H1 (cell line): ENCODE data around the gene HTR3B. TPM values are rescaled to one million over a fixed set of nuclear protein-coding genes. Genes with fewer than 3 reads are reported as not detected.

Experiments
- BCL11A ChIP-seq, 2 experiments: IDR thresholded peaks; one replicate each; pipeline ENCODE4 v1.6.1; 2011; ENCODE audit warnings: low read depth in 2 of 2, low read length in 2 of 2, mild to moderate bottlenecking in 2 of 2
- EZH2 ChIP-seq: fragments of 200-600 bp; sonication (generic); IDR thresholded peaks from 2 replicates; pipeline ENCODE4 v1.7.1; 2012; ENCODE audit warnings: low read depth, mild to moderate bottlenecking, moderate library complexity, low read length, inconsistent platforms; ENCODE audit not compliant: severe bottlenecking
- JUN ChIP-seq: IDR thresholded peaks from 2 replicates; pipeline ENCODE4 v1.6.1; 2011; ENCODE audit warnings: low read depth, mild to moderate bottlenecking, improper control_type of control experiment, low read length
- KDM1A ChIP-seq: fragments of 200-600, 300-600 bp; sonication (generic); IDR thresholded peaks from 2 replicates; pipeline ENCODE4 v1.7.1; 2016; ENCODE audit warnings: mild to moderate bottlenecking, low read length, borderline replicate concordance
- RNF2 ChIP-seq: fragments of 200-900, 300-1000 bp; sonication (generic); IDR thresholded peaks from 2 replicates; pipeline ENCODE4 v1.7.1; 2016; ENCODE audit warnings: borderline replicate concordance, low read depth, mild to moderate bottlenecking, antibody characterized with exemption, low read length; ENCODE audit not compliant: poor library complexity, severe bottlenecking; ENCODE audit errors: missing control alignments
- SP2 ChIP-seq: IDR thresholded peaks from 2 replicates; pipeline ENCODE4 v1.6.1; 2012; ENCODE audit warnings: mild to moderate bottlenecking, low read length, inconsistent platforms
- polyA plus RNA-seq, 7 experiments: library from polyadenylated mRNA; depleted of rRNA in 3 of 7; stranded (reverse) in 5 of 7; unstranded in 2 of 7; fragments of >200 nt in 5 of 7; fragments of 200-250 nt in 2 of 7; gene quantifications; 1 replicate in 5 of 7; 2 replicates in 1 of 7; 4 replicates in 1 of 7; pipeline versions ENCODE4 v1.2.1 to v1.2.3, GENCODE V29; 2011 to 2013; ENCODE audit warnings: missing spikeins in 2 of 7, mixed read lengths in 2 of 7
- total RNA-seq: library from RNA; stranded (reverse); fragmentation: NEBNext Ultra II Directional; extraction: Animal tissue kit (Norgen Biotek cat#: 25700); gene quantifications from 2 replicates; pipeline ENCODE4 v1.2.1, GENCODE V29; 2021
- TF ChIP-seq, protein P1 (sequence below): fragments of 300-600 bp; sonication (generic); IDR thresholded peaks from 2 replicates; pipeline ENCODE4 v1.7.1; 2012; ENCODE audit warnings: low read length, moderate library complexity, mild to moderate bottlenecking, inconsistent platforms; ENCODE audit not compliant: insufficient replicate concordance
- TF ChIP-seq, protein P2 (sequence below): IDR thresholded peaks from 2 replicates; pipeline ENCODE4 v1.6.1; 2012; ENCODE audit warnings: inconsistent platforms
- TF ChIP-seq, protein P3 (sequence below): IDR thresholded peaks from 2 replicates; pipeline ENCODE4 v1.6.1; 2011; ENCODE audit warnings: low read length, improper control_type of control experiment

Gene HTR3B
- total and polyA plus RNA-seq, 2 of the 8 experiments (the other 6 are each of a cell fraction or from before 2014, with no cell fraction given) = not detected

DNA sequence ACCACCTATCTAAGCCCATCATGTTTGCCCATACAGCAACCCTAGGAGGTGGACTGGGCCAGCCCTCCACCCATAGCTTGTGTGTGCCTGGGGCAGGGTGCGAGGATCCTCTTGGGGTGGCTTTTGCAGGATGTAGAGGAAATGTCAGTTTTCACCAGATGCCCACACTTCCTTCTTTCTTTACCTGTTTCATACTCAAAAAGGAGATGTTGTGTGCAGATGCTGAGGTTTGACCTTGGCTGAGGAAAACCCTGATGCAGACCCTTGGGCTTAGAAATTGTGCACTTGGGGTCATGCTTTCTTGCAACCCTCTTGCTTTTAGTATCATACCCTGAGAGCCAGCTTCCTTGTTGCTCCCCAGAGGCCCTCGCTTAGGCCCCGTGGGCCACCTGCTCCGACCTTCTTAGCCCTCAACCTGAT lies 72.5 kb downstream of the HTR3B start (continued):
- TF ChIP-seq, protein P1, sequence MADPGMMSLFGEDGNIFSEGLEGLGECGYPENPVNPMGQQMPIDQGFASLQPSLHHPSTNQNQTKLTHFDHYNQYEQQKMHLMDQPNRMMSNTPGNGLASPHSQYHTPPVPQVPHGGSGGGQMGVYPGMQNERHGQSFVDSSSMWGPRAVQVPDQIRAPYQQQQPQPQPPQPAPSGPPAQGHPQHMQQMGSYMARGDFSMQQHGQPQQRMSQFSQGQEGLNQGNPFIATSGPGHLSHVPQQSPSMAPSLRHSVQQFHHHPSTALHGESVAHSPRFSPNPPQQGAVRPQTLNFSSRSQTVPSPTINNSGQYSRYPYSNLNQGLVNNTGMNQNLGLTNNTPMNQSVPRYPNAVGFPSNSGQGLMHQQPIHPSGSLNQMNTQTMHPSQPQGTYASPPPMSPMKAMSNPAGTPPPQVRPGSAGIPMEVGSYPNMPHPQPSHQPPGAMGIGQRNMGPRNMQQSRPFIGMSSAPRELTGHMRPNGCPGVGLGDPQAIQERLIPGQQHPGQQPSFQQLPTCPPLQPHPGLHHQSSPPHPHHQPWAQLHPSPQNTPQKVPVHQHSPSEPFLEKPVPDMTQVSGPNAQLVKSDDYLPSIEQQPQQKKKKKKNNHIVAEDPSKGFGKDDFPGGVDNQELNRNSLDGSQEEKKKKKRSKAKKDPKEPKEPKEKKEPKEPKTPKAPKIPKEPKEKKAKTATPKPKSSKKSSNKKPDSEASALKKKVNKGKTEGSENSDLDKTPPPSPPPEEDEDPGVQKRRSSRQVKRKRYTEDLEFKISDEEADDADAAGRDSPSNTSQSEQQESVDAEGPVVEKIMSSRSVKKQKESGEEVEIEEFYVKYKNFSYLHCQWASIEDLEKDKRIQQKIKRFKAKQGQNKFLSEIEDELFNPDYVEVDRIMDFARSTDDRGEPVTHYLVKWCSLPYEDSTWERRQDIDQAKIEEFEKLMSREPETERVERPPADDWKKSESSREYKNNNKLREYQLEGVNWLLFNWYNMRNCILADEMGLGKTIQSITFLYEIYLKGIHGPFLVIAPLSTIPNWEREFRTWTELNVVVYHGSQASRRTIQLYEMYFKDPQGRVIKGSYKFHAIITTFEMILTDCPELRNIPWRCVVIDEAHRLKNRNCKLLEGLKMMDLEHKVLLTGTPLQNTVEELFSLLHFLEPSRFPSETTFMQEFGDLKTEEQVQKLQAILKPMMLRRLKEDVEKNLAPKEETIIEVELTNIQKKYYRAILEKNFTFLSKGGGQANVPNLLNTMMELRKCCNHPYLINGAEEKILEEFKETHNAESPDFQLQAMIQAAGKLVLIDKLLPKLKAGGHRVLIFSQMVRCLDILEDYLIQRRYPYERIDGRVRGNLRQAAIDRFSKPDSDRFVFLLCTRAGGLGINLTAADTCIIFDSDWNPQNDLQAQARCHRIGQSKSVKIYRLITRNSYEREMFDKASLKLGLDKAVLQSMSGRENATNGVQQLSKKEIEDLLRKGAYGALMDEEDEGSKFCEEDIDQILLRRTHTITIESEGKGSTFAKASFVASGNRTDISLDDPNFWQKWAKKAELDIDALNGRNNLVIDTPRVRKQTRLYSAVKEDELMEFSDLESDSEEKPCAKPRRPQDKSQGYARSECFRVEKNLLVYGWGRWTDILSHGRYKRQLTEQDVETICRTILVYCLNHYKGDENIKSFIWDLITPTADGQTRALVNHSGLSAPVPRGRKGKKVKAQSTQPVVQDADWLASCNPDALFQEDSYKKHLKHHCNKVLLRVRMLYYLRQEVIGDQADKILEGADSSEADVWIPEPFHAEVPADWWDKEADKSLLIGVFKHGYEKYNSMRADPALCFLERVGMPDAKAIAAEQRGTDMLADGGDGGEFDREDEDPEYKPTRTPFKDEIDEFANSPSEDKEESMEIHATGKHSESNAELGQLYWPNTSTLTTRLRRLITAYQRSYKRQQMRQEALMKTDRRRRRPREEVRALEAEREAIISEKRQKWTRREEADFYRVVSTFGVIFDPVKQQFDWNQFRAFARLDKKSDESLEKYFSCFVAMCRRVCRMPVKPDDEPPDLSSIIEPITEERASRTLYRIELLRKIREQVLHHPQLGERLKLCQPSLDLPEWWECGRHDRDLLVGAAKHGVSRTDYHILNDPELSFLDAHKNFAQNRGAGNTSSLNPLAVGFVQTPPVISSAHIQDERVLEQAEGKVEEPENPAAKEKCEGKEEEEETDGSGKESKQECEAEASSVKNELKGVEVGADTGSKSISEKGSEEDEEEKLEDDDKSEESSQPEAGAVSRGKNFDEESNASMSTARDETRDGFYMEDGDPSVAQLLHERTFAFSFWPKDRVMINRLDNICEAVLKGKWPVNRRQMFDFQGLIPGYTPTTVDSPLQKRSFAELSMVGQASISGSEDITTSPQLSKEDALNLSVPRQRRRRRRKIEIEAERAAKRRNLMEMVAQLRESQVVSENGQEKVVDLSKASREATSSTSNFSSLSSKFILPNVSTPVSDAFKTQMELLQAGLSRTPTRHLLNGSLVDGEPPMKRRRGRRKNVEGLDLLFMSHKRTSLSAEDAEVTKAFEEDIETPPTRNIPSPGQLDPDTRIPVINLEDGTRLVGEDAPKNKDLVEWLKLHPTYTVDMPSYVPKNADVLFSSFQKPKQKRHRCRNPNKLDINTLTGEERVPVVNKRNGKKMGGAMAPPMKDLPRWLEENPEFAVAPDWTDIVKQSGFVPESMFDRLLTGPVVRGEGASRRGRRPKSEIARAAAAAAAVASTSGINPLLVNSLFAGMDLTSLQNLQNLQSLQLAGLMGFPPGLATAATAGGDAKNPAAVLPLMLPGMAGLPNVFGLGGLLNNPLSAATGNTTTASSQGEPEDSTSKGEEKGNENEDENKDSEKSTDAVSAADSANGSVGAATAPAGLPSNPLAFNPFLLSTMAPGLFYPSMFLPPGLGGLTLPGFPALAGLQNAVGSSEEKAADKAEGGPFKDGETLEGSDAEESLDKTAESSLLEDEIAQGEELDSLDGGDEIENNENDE = no peak
- TF ChIP-seq KDM1A = no peak
- TF ChIP-seq, protein P2, sequence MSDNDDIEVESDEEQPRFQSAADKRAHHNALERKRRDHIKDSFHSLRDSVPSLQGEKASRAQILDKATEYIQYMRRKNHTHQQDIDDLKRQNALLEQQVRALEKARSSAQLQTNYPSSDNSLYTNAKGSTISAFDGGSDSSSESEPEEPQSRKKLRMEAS = no peak
- no peak for TF ChIP-seq SP2
- no peak for TF ChIP-seq BCL11A (IDR thresholded peaks at IDR 0.05; ENCODE audit: low read depth in 2 of 2, low read length in 2 of 2)
- TF ChIP-seq, protein P3, sequence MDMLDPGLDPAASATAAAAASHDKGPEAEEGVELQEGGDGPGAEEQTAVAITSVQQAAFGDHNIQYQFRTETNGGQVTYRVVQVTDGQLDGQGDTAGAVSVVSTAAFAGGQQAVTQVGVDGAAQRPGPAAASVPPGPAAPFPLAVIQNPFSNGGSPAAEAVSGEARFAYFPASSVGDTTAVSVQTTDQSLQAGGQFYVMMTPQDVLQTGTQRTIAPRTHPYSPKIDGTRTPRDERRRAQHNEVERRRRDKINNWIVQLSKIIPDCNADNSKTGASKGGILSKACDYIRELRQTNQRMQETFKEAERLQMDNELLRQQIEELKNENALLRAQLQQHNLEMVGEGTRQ = no peak
- no peak for TF ChIP-seq RNF2
- no peak for TF ChIP-seq EZH2
- TF ChIP-seq JUN = no peak
